IMR-90 (cell line): ENCODE measurements around the gene DIP2B. TPM values are rescaled to one million over a fixed set of nuclear protein-coding genes. Genes with fewer than 3 reads are reported as not detected.

Experiments
- ATAC-seq: fragments of 200-7000 bp; cut with Tn5 transposase; 2 replicates; pipeline ENCODE4 v1.9.1; 2020; ENCODE audit warnings: low read depth, mild to moderate bottlenecking, moderate library complexity
- BruUV-seq: library from RNA; stranded (reverse); fragments of 400-500 nt; replicated peaks from 2 replicates; lab custom pipeline; 2021; lab: Mats Ljungman, UMichigan
- CTCF ChIA-PET: fragments of 300-600 bp; formaldehyde crosslinking; extraction: SDS; loops from one replicate; lab custom pipeline; 2021; ENCODE audit warnings: antibody characterized with exemption; lab: Yijun Ruan, JAX
- POLR2A ChIA-PET: fragments of 300-600 bp; sonication (Branson Sonifier 250); formaldehyde crosslinking; loops from one replicate; lab custom pipeline; 2022; ENCODE audit warnings: antibody characterized with exemption; ENCODE audit not compliant: unreplicated experiment; lab: Charles Lee
- DNase-seq: peaks from one replicate; pipeline ENCODE4 v3.0.0; 2013
- H2AFZ ChIP-seq: replicated peaks from 2 replicates; pipeline ENCODE3; 2013; ENCODE audit warnings: low read length, mild to moderate bottlenecking; ENCODE audit not compliant: poor library complexity
- H2AK5ac ChIP-seq: 2 replicates; pipeline ENCODE4 v1.6.1; 2013; ENCODE audit warnings: low read depth, low read length, inconsistent platforms
- H2AK9ac ChIP-seq: replicated peaks from 2 replicates; pipeline ENCODE3; 2013; ENCODE audit warnings: mild to moderate bottlenecking, low read depth, low read length, moderate library complexity; ENCODE audit not compliant: poor library complexity
- H2BK120ac ChIP-seq: 2 replicates; pipeline ENCODE4 v1.6.1; 2013; ENCODE audit warnings: low read depth, low read length, inconsistent platforms
- H2BK15ac ChIP-seq: 3 replicates; pipeline ENCODE4 v1.6.1; 2013; ENCODE audit warnings: low read depth, low read length, inconsistent platforms
- H2BK20ac ChIP-seq: 2 replicates; pipeline ENCODE4 v1.6.1; 2013; ENCODE audit warnings: low read depth, mild to moderate bottlenecking, inconsistent platforms, low read length, moderate library complexity
- H2BK5ac ChIP-seq: 2 replicates; pipeline ENCODE4 v1.6.1; 2013; ENCODE audit warnings: mild to moderate bottlenecking, low read depth, low read length, inconsistent platforms; ENCODE audit not compliant: poor library complexity, severe bottlenecking
- H3K14ac ChIP-seq: replicated peaks from 2 replicates; pipeline ENCODE4 v1.6.1; 2013; ENCODE audit warnings: low read depth, low read length, inconsistent platforms
- H3K18ac ChIP-seq: 2 replicates; pipeline ENCODE4 v1.6.1; 2013; ENCODE audit warnings: low read depth, low read length, control low read depth
- H3K23ac ChIP-seq: 2 replicates; pipeline ENCODE4 v1.6.1; 2013; ENCODE audit warnings: low read depth, low read length, inconsistent platforms
- H3K27ac ChIP-seq: 2 replicates; pipeline ENCODE4 v1.5.1; 2013; ENCODE audit warnings: mild to moderate bottlenecking, control low read depth, low read length; ENCODE audit not compliant: insufficient read depth
- H3K27me3 ChIP-seq: 2 replicates; pipeline ENCODE4 v1.6.1; 2013; ENCODE audit warnings: low read length; ENCODE audit not compliant: control insufficient read depth, insufficient read depth
- H3K36me3 ChIP-seq: 2 replicates; pipeline ENCODE4 v1.6.1; 2013; ENCODE audit warnings: low read length, mixed read lengths; ENCODE audit not compliant: control insufficient read depth, insufficient read depth
- H3K4ac ChIP-seq: 2 replicates; pipeline ENCODE4 v1.6.1; 2013; ENCODE audit warnings: low read depth, low read length, inconsistent platforms
- H3K4me1 ChIP-seq: 2 replicates; pipeline ENCODE4 v1.6.1; 2013; ENCODE audit warnings: low read length, mixed read lengths; ENCODE audit not compliant: control insufficient read depth, insufficient read depth
- H3K4me2 ChIP-seq: 2 replicates; pipeline ENCODE4 v1.6.1; 2013; ENCODE audit warnings: low read depth, mild to moderate bottlenecking, control low read depth, low read length, moderate library complexity
- H3K4me3 ChIP-seq: 2 replicates; pipeline ENCODE4 v1.5.1; 2013; ENCODE audit warnings: low read depth, mild to moderate bottlenecking, control low read depth, low read length, moderate library complexity; ENCODE audit not compliant: insufficient read depth
- H3K56ac ChIP-seq: 2 replicates; pipeline ENCODE4 v1.6.1; 2013; ENCODE audit warnings: low read length, inconsistent platforms; ENCODE audit not compliant: insufficient read depth; ENCODE audit errors: extremely low read depth
- H3K79me1 ChIP-seq, 2 experiments: 2 replicates each; pipeline ENCODE4 v1.6.1; 2013; ENCODE audit warnings: low read length in 2 of 2, inconsistent platforms in 1 of 2, low read depth in 1 of 2
- H3K9ac ChIP-seq: 2 replicates; pipeline ENCODE4 v1.6.1; 2013; ENCODE audit warnings: low read depth, low read length, control low read depth
- H3K9me1 ChIP-seq: 2 replicates; pipeline ENCODE4 v1.6.1; 2013; ENCODE audit warnings: low read length, inconsistent platforms; ENCODE audit not compliant: insufficient read depth
- H3K9me3 ChIP-seq: 2 replicates; pipeline ENCODE4 v1.6.1; 2013; ENCODE audit warnings: low read length; ENCODE audit not compliant: control insufficient read depth, insufficient read depth
- H4K20me1 ChIP-seq: 2 replicates; pipeline ENCODE4 v1.6.1; 2013; ENCODE audit warnings: low read length, inconsistent platforms; ENCODE audit not compliant: insufficient read depth
- H4K5ac ChIP-seq: 2 replicates; pipeline ENCODE4 v1.6.1; 2013; ENCODE audit warnings: mild to moderate bottlenecking, low read depth, low read length, control low read depth
- H4K8ac ChIP-seq, 2 experiments: 2 replicates each; pipeline ENCODE4 v1.6.1; 2013; ENCODE audit warnings: low read depth in 2 of 2, low read length in 2 of 2, control low read depth in 1 of 2, inconsistent platforms in 1 of 2
- H4K91ac ChIP-seq: 2 replicates; pipeline ENCODE4 v1.6.1; 2013; ENCODE audit warnings: low read depth, low read length, inconsistent platforms; ENCODE audit not compliant: insufficient read depth
- BHLHE40 ChIP-seq: fragments of 150-350 bp; IDR thresholded peaks from 2 replicates; pipeline ENCODE4 v1.6.1; 2016; ENCODE audit warnings: mild to moderate bottlenecking, low read depth, low read length
- CEBPB ChIP-seq: IDR thresholded peaks from 2 replicates; pipeline ENCODE4 v1.6.1; 2012; ENCODE audit warnings: low read depth, low read length, improper control_type of control experiment
- CHD1 ChIP-seq: IDR thresholded peaks from 2 replicates; pipeline ENCODE4 v1.6.1; 2012; ENCODE audit warnings: low read depth, low read length, improper control_type of control experiment
- MAFK ChIP-seq: IDR thresholded peaks from 2 replicates; pipeline ENCODE4 v1.6.1; 2012; ENCODE audit warnings: low read depth, low read length, improper control_type of control experiment
- MAZ ChIP-seq: IDR thresholded peaks from 2 replicates; pipeline ENCODE4 v1.6.1; 2012; ENCODE audit warnings: low read depth, mild to moderate bottlenecking, low read length, improper control_type of control experiment, moderate library complexity, borderline replicate concordance
- MXI1 ChIP-seq: IDR thresholded peaks from 2 replicates; pipeline ENCODE4 v1.6.1; 2012; ENCODE audit warnings: low read depth, mild to moderate bottlenecking, low read length, moderate library complexity, borderline replicate concordance
- NFE2L2 ChIP-seq: fragments of 150-350 bp; IDR thresholded peaks from 2 replicates; pipeline ENCODE4 v1.6.1; 2016; ENCODE audit warnings: low read depth, mild to moderate bottlenecking, low read length
- RCOR1 ChIP-seq: IDR thresholded peaks from 2 replicates; pipeline ENCODE4 v1.6.1; 2012; ENCODE audit warnings: mild to moderate bottlenecking, low read length, improper control_type of control experiment; ENCODE audit not compliant: insufficient replicate concordance
- RFX5 ChIP-seq: IDR thresholded peaks from 2 replicates; pipeline ENCODE4 v1.8.0; 2012; ENCODE audit warnings: low read depth, mild to moderate bottlenecking, low read length, moderate library complexity
- SMC3 ChIP-seq: fragments of 150-350 bp; IDR thresholded peaks from 2 replicates; pipeline ENCODE4 v1.6.1; 2016; ENCODE audit warnings: low read depth, mild to moderate bottlenecking, antibody characterized with exemption, low read length, moderate library complexity
- WGBS, 2 experiments: methylation state at CpG; one replicate each; pipeline versions ENCODE4 v1.1.5 to v1.1.7; 2013; ENCODE audit warnings: missing lambda C conversion rate in 2 of 2; ENCODE audit not compliant: insufficient read length in 1 of 2; ENCODE audit errors: extremely low coverage in 2 of 2; 5-methylcytosine and 5-hydroxymethylcytosine counted together
- dilution Hi-C: fragments of 300-500 bp; cut with HindIII; formaldehyde crosslinking; loops from one replicate; pipeline ENCODE4 v1.14.3; 2018; ENCODE audit warnings: low sequenced_read_pairs; ENCODE audit not compliant: unreplicated experiment
- in situ Hi-C: fragments of 300-500 bp; cut with MboI; formaldehyde crosslinking; loops from 3 replicates; pipeline ENCODE4 v1.14.3; 2019; ENCODE audit warnings: low sequenced_read_pairs, inconsistent platforms, mixed read lengths
- intact Hi-C: fragments of 100-400 bp; cut with micrococcal nuclease; formaldehyde crosslinking; loops from 2 replicates; pipeline ENCODE4 v1.10.0; 2022
- polyA plus RNA-seq, 3 experiments: library from polyadenylated mRNA; depleted of rRNA; stranded (reverse); fragments of >200 nt; gene quantifications; 2 replicates each; pipeline ENCODE4 v1.2.3, GENCODE V29; 2012; ENCODE audit warnings: low replicate concordance in 1 of 3
- total RNA-seq: library from RNA; depleted of rRNA; stranded (reverse); fragments of >200 nt; gene quantifications from 2 replicates; pipeline ENCODE4 v1.2.3, GENCODE V29; 2012
- TF ChIP-seq, protein P1 (sequence below): fragments of 150-350 bp; IDR thresholded peaks from 2 replicates; pipeline ENCODE4 v1.6.1; 2017; ENCODE audit warnings: mild to moderate bottlenecking, antibody characterized with exemption, low read length, low read depth
- TF ChIP-seq, protein P2 (sequence below): fragments of 150-350 bp; IDR thresholded peaks from 2 replicates; pipeline ENCODE4 v1.6.1; 2016; ENCODE audit warnings: low read depth, mild to moderate bottlenecking, low read length, moderate library complexity, borderline replicate concordance
- TF ChIP-seq, protein P3 (sequence below): conservative IDR thresholded peaks from 2 replicates; pipeline ENCODE4 v1.5.1; 2012; ENCODE audit warnings: mild to moderate bottlenecking, low read depth, low read length, improper control_type of control experiment

Gene DIP2B
- total and polyA plus RNA-seq, 2 of the 4 experiments (the other 2 are of a cell fraction): 7.7 to 12.9 TPM

DNA sequence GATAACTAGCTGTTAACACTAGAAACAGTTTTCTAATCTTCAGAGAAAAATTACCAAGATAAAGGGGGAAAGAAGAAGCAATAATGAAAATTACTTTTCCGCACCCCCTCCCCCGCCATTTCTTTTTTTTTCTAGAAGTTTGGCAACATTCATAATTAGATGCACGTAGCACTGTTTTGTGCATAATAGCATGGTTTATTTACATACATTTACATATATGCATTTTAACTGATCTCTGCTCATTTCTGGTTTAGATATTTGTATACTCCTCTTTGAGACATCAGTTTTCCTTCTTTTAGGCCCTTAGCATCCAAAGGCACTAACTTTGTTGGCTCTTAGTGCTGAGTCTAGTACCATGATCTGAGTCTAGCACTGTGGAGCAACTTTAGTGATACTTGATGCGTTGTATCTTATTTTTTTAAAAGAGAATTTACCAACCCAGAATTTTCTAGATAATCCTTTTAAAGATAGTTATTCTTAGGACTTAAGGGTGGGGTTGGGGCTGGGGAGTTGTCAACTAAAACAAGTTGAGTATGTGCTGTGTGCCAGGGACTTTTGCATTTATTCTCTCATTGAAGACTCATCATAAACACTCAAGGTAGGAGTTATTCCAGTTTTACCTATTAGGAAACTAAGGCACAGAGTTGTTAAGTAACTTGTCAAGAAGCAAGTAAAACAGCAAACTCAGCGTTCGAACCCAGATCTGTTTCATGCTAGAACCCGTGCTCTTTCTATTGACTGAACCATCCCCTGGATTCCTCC lies 110.5 kb downstream of the DIP2B start:
- peaks cover 23 to 55% of the 10 kb centered on the region in 2 experiments for H3K79me1 ChIP-seq
- peak overlapping the region; percentile 45; the same call in 1 of the 2 replicates for H2AK5ac ChIP-seq
- H3K9ac ChIP-seq: no peak overlapping the region
- peak overlapping the region; percentile 28; the same call in 1 of the 2 replicates for H3K18ac ChIP-seq
- TF ChIP-seq, protein P1, sequence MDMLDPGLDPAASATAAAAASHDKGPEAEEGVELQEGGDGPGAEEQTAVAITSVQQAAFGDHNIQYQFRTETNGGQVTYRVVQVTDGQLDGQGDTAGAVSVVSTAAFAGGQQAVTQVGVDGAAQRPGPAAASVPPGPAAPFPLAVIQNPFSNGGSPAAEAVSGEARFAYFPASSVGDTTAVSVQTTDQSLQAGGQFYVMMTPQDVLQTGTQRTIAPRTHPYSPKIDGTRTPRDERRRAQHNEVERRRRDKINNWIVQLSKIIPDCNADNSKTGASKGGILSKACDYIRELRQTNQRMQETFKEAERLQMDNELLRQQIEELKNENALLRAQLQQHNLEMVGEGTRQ: no peak
- TF ChIP-seq RFX5: no peak
- TF ChIP-seq MXI1: no peak
- TF ChIP-seq NFE2L2: no peak
- no peak for TF ChIP-seq MAFK
- no peak for TF ChIP-seq CHD1
- no peak for TF ChIP-seq CEBPB
- TF ChIP-seq, protein P2, sequence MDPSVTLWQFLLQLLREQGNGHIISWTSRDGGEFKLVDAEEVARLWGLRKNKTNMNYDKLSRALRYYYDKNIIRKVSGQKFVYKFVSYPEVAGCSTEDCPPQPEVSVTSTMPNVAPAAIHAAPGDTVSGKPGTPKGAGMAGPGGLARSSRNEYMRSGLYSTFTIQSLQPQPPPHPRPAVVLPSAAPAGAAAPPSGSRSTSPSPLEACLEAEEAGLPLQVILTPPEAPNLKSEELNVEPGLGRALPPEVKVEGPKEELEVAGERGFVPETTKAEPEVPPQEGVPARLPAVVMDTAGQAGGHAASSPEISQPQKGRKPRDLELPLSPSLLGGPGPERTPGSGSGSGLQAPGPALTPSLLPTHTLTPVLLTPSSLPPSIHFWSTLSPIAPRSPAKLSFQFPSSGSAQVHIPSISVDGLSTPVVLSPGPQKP: no peak
- TF ChIP-seq RCOR1: no peak
- no peak for TF ChIP-seq MAZ
- no peak for TF ChIP-seq BHLHE40
- TF ChIP-seq, protein P3, sequence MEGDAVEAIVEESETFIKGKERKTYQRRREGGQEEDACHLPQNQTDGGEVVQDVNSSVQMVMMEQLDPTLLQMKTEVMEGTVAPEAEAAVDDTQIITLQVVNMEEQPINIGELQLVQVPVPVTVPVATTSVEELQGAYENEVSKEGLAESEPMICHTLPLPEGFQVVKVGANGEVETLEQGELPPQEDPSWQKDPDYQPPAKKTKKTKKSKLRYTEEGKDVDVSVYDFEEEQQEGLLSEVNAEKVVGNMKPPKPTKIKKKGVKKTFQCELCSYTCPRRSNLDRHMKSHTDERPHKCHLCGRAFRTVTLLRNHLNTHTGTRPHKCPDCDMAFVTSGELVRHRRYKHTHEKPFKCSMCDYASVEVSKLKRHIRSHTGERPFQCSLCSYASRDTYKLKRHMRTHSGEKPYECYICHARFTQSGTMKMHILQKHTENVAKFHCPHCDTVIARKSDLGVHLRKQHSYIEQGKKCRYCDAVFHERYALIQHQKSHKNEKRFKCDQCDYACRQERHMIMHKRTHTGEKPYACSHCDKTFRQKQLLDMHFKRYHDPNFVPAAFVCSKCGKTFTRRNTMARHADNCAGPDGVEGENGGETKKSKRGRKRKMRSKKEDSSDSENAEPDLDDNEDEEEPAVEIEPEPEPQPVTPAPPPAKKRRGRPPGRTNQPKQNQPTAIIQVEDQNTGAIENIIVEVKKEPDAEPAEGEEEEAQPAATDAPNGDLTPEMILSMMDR: no peak
- TF ChIP-seq SMC3: no peak
- H3K27me3 ChIP-seq: no peaks in the 10 kb centered on the region
- no peak overlapping the region for H2AFZ ChIP-seq
- no peak for DNase-seq
- H4K20me1 ChIP-seq: peaks cover 1% of the 10 kb centered on the region; the same call in 1 of the 2 replicates
- no peak overlapping the region for H4K8ac ChIP-seq
- H3K56ac ChIP-seq: no peak overlapping the region
- ATAC-seq: no peak
- dilution Hi-C loops: no loop called here
- no TSS peak for BruUV-seq
- H3K4me2 ChIP-seq: peak overlapping the region; percentile 32; the same call in 1 of the 2 replicates
- no peaks in the 10 kb centered on the region for H3K9me3 ChIP-seq
- no peak overlapping the region for H3K27ac ChIP-seq
- H2BK20ac ChIP-seq: no peak overlapping the region
- H3K4me3 ChIP-seq: no peak overlapping the region
- in situ Hi-C loops: no loop called here
- POLR2A ChIA-PET: no interaction called here
- H3K23ac ChIP-seq: no peak overlapping the region
- no peak overlapping the region for H4K91ac ChIP-seq
- H3K14ac ChIP-seq: no peak overlapping the region
- no peak overlapping the region for H2BK120ac ChIP-seq
- no peak overlapping the region for H4K5ac ChIP-seq
- H3K9me1 ChIP-seq: peaks cover 26% of the 10 kb centered on the region
- no peak overlapping the region for H2BK5ac ChIP-seq
- H3K4me1 ChIP-seq: peaks cover 15% of the 10 kb centered on the region
- no CpG with 5 or more reads among the region's 7 CpGs for WGBS, 2 experiments
- intact Hi-C loops: no loop called here
- CTCF ChIA-PET: interaction anchor here (0.6 kb wide), 1 partner anchor 23 kb away, joined by 3 read pairs; no protein-coding TSS in a partner anchor
- no peaks in the 10 kb centered on the region for H3K36me3 ChIP-seq
- H2BK15ac ChIP-seq: no peak overlapping the region; the same call in 2 of the 3 replicates
- 0 out of 2 replicates have a peak overlapping the region, but pooled peaks have one; percentile 3 for H3K4ac ChIP-seq
- no peak overlapping the region for H2AK9ac ChIP-seq
